ENCODE results near the gene HUNK.

GRCh38 chr21:31865429-31865970 lies 7.3 kb upstream of the HUNK start:
- TF ChIP-seq EZH2 (IDR thresholded peaks at IDR 0.05; ENCODE audit: low read length) (no peak), CTCF (optimal IDR thresholded peaks at IDR 0.05 in 1 of 3, IDR thresholded peaks at IDR 0.05 in 1 of 3, conservative IDR thresholded peaks at IDR 0.05 in 1 of 3; ENCODE audit: extremely low read depth in 1 of 3, insufficient read depth in 2 of 3, low read length in 3 of 3) (no peak)
